ENCODE data around the gene SNAPC4. TPM values are rescaled to one million over a fixed set of nuclear protein-coding genes. Genes with fewer than 3 reads are reported as not detected.

Gene SNAPC4
- total and polyA plus RNA-seq, 2 of the 8 experiments (the other 6 are each of a cell fraction or from before 2014, with no cell fraction given), result 6.9 to 18.1 TPM

DNA sequence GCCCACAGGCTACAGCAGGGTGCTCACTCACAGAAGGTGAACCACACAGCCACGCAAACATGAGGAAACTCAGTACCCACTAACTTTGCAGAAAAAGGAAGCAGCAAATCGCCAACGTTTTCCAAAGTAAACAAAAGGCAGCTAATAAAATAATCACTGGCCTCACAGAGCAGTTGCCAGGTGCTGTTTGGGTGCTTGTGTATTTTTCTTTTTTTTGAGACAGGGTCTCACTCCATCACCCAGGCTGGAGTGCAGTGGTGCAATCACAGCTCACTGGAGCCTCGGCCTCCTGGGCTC is 3.8 kb downstream of the SNAPC4 start (continued):
- TF ChIP-seq CREB1 (IDR thresholded peaks at IDR 0.05), result no peak
- no peak for TF ChIP-seq TCF12 (IDR thresholded peaks at IDR 0.05; ENCODE audit: low read depth, low read length)
- TF ChIP-seq POLR2AphosphoS5 (IDR thresholded peaks at IDR 0.05; ENCODE audit: low read depth, low read length), result no peak
- TF ChIP-seq TBP (IDR thresholded peaks at IDR 0.05; ENCODE audit: low read depth, low read length), result no peak
- no peak for TF ChIP-seq RAD21 (IDR thresholded peaks at IDR 0.05 in 1 of 2, conservative IDR thresholded peaks at IDR 0.05 in 1 of 2; ENCODE audit: low read depth in 2 of 2, low read length in 2 of 2)
- TF ChIP-seq HDAC6 (IDR thresholded peaks at IDR 0.05; ENCODE audit: low read depth, low read length), result no peak
- no peak for TF ChIP-seq SUZ12 (IDR thresholded peaks at IDR 0.05; ENCODE audit: low read length)
- TF ChIP-seq CBX5 (IDR thresholded peaks at IDR 0.05; ENCODE audit: low read depth, low read length), result no peak
- TF ChIP-seq TEAD4 (IDR thresholded peaks at IDR 0.05; ENCODE audit: low read depth, low read length), result no peak
